Measurements from ENCODE around the gene BRAT1.
"Not testable (repeated sequence)": the region's sequence is repeated elsewhere in the genome, so short reads cannot be mapped to it uniquely, and the experiment has no call there.

Gene BRAT1

DNA sequence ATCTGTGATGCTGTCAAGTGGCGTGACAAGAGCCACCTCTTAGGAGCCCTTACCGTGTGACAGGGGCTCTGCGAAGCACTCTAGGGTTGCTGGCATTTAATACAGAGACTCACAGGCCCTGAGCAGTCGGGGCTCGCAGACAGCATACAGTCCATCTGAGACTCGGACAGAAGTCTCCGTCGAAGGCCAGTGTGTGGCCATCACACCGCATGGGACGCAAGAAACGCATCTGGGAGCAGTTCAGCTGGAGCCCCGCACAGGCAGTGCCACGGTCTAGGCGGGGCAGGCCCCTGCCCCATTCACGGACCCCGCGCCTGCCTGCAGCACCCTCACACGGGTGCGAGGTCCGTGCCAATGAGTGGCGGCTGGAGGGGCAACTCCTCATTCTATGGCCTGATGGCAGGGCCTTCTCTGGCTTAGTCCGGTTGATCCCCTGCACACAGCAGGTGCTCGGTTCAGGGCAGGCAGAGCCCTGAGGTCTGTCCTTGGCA, 37.1 kb upstream of the BRAT1 start:
- no peak for FAIRE-seq
- TF ChIP-seq, protein P1, sequence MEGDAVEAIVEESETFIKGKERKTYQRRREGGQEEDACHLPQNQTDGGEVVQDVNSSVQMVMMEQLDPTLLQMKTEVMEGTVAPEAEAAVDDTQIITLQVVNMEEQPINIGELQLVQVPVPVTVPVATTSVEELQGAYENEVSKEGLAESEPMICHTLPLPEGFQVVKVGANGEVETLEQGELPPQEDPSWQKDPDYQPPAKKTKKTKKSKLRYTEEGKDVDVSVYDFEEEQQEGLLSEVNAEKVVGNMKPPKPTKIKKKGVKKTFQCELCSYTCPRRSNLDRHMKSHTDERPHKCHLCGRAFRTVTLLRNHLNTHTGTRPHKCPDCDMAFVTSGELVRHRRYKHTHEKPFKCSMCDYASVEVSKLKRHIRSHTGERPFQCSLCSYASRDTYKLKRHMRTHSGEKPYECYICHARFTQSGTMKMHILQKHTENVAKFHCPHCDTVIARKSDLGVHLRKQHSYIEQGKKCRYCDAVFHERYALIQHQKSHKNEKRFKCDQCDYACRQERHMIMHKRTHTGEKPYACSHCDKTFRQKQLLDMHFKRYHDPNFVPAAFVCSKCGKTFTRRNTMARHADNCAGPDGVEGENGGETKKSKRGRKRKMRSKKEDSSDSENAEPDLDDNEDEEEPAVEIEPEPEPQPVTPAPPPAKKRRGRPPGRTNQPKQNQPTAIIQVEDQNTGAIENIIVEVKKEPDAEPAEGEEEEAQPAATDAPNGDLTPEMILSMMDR (IDR thresholded peaks at IDR 0.05; ENCODE audit: insufficient read depth, missing control alignments) = no peak
- no peak for DNase-seq (ENCODE audit: insufficient read length, low spot score)

DNA sequence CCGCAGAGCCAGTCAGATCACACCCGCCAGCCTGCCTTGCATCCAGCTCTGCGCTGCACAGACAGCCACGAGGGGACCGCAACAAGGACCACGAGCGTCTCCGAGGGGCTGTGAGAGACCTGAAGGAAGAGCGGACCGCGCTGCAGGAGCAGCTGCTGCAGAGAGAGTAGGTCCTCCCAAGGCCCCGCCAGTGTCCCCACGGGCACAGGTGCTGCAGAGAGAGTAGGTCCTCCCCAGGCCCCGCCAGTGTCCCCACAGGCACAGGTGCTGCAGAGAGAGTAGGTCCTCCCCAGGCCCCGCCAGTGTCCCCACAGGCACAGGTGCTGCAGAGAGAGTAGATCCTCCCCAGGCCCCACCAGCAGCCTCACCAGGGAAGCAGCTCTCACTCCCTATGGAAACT, 34.6 kb upstream of the BRAT1 start:
- FAIRE-seq; DNase-seq (ENCODE audit: insufficient read length, low spot score): not testable (repeated sequence)

DNA sequence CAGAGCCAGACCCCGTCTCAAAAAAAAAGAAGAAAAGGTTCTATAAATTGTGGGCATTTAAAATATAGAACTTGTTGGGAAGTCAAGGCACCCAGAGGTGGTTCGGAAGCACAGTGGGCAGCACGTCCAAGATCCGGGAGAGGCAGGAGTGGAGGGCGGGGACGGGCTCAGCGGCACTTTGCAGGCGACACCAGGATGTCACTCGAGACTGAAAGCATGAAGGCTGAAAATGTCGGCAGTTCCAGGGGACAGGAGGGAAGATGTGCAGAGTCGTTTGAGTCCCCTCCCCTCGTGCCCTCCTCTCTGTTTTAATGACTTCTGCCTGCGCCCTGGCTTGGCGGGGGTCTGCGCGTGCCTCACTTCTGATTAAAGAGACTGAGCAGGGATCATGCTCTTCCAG, 34.0 kb upstream of the BRAT1 start:
- TF ChIP-seq, protein P1 (IDR thresholded peaks at IDR 0.05; ENCODE audit: insufficient read depth, missing control alignments) = no peak
- no peak for FAIRE-seq
- no peak for DNase-seq (ENCODE audit: insufficient read length, low spot score)

DNA sequence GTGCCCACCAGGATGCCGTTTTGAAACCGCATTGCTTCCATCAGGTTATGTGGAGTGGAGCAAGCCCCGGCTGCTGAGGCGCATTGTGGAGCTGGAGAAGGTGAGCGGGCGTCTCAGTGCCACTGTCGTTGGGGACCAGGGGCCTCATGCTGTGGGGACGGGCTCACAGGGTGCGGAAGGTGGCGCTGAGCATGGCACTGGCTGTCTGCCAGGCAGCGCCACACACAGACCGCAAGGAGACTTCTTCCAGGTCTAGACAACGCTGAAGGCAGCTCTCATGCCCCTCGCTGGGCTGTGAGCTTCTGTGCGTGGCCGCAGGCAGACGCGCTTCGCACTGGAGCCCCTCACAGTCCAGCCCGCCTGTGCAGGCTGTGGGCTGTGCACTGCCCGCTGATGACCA, 32.5 kb upstream of the BRAT1 start:
- TF ChIP-seq, protein P1 (IDR thresholded peaks at IDR 0.05; ENCODE audit: insufficient read depth, missing control alignments) = no peak
- DNase-seq (ENCODE audit: insufficient read length, low spot score) = no peak
- FAIRE-seq = no peak

DNA sequence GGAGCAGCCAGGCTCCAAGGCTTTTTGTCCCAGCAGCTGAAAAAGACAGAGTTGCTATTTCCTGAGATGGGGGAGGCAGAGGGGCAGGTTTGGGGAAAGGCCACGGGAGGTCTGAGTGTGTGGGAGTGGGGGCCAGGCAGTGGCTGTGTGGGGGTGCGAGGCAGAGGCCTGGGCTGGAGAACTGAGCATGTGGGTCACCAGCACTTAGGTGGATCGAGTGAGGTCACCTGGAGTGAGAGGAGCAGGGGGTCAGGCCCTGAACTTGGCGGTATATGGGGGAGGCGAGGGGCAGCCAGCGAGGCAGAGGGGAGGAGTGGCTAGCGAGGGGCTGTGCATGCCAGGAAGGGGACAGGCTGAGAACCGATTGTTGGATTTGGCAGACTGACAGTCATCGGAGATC, 31.8 kb upstream of the BRAT1 start:
- TF ChIP-seq, protein P1 (IDR thresholded peaks at IDR 0.05; ENCODE audit: insufficient read depth, missing control alignments) = no peak
- no peak for FAIRE-seq
- DNase-seq (ENCODE audit: insufficient read length, low spot score) = no peak

DNA sequence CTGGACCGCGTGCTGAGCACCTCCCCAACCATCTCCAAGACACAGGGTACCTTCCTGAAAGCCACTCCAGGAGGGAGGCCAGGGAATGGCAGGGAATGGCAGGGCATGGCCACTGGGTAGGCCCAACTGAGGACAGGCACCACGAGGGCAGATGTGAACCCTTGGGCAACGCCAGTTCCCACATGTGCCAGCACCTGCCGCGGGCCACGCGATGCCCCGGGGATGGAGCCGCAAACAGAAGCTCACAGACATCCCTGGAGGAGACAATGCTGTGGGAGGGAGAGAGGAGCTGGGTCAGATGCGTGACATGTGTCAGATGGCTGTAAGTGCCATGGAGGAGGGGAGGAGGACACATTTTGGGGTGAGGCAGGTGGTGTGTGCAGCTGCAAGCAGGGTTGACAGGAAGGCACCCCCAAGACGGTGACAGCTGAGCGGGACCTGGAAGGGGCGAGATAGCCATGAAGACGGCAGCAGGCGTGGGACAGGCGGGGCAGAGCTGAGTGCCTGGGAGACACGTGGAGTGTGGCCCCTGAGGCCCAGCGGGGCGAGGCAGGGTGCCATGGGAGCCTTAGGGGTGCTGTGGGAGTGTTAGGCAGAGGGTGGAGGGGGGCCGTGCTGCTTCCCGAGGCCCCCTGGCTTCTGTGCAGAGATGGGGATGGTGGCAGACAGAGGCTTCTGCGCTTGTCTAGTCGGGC, 31.1 kb upstream of the BRAT1 start:
- DNase-seq (ENCODE audit: insufficient read length, low spot score) = no peak
- TF ChIP-seq, protein P1 (IDR thresholded peaks at IDR 0.05; ENCODE audit: insufficient read depth, missing control alignments) = no peak
- FAIRE-seq = no peak

DNA sequence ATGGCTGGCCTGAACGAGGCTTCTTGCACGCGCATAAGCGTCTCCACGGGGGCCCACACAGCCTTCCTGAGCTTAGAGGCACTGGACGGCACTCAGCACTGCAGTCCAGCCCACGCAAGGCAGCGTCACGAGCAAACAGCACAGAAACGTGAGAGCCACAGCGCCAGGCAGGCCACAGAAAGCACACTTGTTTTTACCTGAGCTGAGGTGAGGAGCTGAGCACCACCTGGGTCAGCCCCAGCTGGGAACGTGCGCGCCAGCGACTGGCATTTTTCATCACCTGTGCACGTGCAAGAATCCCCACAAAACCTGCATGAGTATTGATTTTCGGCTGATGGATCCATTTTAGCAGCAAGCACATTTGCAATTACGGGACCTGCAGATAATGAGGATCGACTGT, 30.1 kb upstream of the BRAT1 start:
- TF ChIP-seq, protein P1 (IDR thresholded peaks at IDR 0.05; ENCODE audit: insufficient read depth, missing control alignments) = no peak
- no peak for FAIRE-seq
- no peak for DNase-seq (ENCODE audit: insufficient read length, low spot score)

Data from D721Med (cell line).